GM12875 (cell line): Measurements from ENCODE around the gene PRKN.

ENCODE experiments used
- H3K4me3 ChIP-seq: one replicate; pipeline ENCODE4 v1.5.1; 2011; ENCODE audit warnings: low read depth, low read length, control low read depth
- TF ChIP-seq, protein P1 (sequence below): IDR thresholded peaks from 2 replicates; pipeline ENCODE4 v1.5.1; 2011; ENCODE audit warnings: low read depth, mild to moderate bottlenecking, control low read depth, inconsistent platforms, low read length, moderate library complexity, borderline replicate concordance; ENCODE audit not compliant: insufficient read depth

PRKN gene

DNA sequence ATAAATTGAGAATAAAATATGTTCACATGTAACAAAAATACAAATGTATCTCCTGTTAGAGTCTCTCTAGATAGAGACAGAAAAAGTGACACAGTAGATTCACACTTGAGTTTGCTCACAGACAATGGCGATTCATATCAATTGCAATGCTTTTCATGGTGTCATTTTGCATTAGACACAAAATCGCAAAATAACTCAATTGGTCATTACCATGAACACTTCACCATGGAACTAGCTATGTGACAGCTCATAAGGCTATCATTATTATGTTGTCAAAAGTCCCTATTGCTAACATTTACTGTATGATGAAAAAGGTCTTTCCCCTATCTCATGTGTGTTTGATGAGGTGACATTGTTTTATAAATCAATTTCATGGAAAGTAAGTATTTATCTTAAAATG is 1204.2 kb downstream of the PRKN start:
- TF ChIP-seq, protein P1, sequence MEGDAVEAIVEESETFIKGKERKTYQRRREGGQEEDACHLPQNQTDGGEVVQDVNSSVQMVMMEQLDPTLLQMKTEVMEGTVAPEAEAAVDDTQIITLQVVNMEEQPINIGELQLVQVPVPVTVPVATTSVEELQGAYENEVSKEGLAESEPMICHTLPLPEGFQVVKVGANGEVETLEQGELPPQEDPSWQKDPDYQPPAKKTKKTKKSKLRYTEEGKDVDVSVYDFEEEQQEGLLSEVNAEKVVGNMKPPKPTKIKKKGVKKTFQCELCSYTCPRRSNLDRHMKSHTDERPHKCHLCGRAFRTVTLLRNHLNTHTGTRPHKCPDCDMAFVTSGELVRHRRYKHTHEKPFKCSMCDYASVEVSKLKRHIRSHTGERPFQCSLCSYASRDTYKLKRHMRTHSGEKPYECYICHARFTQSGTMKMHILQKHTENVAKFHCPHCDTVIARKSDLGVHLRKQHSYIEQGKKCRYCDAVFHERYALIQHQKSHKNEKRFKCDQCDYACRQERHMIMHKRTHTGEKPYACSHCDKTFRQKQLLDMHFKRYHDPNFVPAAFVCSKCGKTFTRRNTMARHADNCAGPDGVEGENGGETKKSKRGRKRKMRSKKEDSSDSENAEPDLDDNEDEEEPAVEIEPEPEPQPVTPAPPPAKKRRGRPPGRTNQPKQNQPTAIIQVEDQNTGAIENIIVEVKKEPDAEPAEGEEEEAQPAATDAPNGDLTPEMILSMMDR: no peak
- no peak overlapping the region for H3K4me3 ChIP-seq

DNA sequence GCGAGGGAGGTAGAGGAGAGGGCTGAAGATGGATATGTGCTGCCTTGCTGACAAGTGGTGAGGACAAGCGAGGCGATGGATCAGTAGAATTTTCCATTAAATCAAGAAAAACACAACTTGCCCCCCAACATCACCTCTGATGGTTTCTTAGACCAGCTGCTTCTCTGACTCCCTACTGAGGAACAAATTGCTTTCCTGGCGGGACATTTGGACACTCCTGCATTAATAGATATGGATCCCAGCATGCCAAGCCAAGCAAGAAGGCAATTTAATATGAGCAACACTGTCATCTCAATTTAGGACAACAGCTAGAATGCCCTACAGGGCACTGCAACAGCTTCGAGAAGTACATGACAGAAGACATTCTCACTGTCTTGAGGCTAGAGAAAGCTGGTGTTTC is 1205.3 kb downstream of the PRKN start:
- TF ChIP-seq, protein P1: no peak
- H3K4me3 ChIP-seq: no peak overlapping the region

- TF ChIP-seq, protein P1: no peak
- H3K4me3 ChIP-seq: no peak overlapping the region
Observed at GRCh38 chr6:161511447-161512095, 1216.0 kb downstream of the PRKN start.

- TF ChIP-seq, protein P1: no peak
- no peak overlapping the region for H3K4me3 ChIP-seq
Observed at GRCh38 chr6:161508341-161508740, 1219.2 kb downstream of the PRKN start.

GRCh38 chr6:161507375-161507774 is 1220.2 kb downstream of the PRKN start:
- TF ChIP-seq, protein P1: no peak
- no peak overlapping the region for H3K4me3 ChIP-seq

DNA sequence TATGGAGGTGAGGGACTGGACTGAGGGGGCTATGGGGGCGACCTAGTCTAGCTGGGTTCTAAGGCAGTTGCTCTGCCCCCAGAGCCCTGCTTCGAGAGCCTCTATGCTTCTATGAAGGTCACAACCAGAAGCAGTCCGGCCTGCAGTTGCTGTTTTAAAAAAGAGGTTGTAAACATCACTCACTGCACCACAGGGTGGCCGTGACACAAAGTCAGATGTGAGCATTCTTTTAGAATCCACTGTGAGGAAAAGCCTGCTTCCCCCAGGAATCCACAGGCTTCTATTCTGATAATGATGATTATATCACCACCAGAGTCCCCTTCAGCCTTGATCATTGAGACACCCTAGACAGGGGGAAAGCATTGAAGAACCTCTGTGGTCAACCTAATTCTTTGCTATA is 1224.0 kb downstream of the PRKN start:
- TF ChIP-seq, protein P1: no peak
- no peak overlapping the region for H3K4me3 ChIP-seq

DNA sequence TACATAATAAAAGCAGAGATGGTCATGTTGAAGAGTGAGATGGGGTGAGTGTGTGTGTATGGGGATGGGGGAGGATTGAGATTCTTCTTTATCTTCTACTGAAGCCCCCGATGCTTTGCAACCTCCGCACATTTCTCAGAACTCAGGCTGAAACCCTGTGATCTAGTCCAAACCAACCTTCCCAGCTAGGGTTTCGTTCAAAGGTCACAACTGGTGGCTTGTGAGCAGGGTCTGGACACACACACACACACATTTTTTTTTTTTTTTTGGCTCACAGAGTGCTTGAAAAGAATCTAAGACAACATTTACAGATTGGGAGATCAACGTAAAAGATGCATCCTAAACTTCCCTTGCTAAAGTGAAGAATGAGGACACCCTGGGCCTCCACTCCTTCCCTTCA is 1228.7 kb downstream of the PRKN start:
- no peak overlapping the region for H3K4me3 ChIP-seq
- TF ChIP-seq, protein P1: no peak
